B cell (primary cell): Measurements from ENCODE around the gene KCNJ6. TPM values are rescaled to one million over a fixed set of nuclear protein-coding genes. Genes with fewer than 3 reads are reported as not detected.

ENCODE experiments used
- ATAC-seq: fragments of 200-7000 bp; cut with Tn5 transposase; one replicate; pipeline ENCODE4 v1.10.0; 2021; ENCODE audit warnings: low read depth, mild to moderate bottlenecking, moderate number of reproducible peaks, moderate library complexity
- CTCF ChIA-PET: fragments of 350-600 bp; sonication (Branson Sonifier 250); formaldehyde crosslinking; loops from one replicate; lab custom pipeline; 2021; ENCODE audit warnings: antibody characterized with exemption, inconsistent platforms; lab: Charles Lee
- POLR2A ChIA-PET: fragments of 350-600 bp; sonication (Branson Sonifier 250); formaldehyde crosslinking; loops from one replicate; lab custom pipeline; 2021; ENCODE audit warnings: antibody characterized with exemption; lab: Charles Lee
- DNase-seq: peaks from one replicate; pipeline ENCODE4 v3.0.0; 2013
- H2AFZ ChIP-seq: 2 replicates; pipeline ENCODE4 v1.6.1; 2012; ENCODE audit warnings: mild to moderate bottlenecking, low read depth, low read length; ENCODE audit not compliant: insufficient read depth, poor library complexity, severe bottlenecking
- H3K27ac ChIP-seq, 2 donors: 1 replicate in 1 of 2; 2 replicates in 1 of 2; pipeline ENCODE4 v1.5.1; 2012 to 2013; ENCODE audit warnings: low read length in 2 of 2, mild to moderate bottlenecking in 2 of 2, moderate library complexity in 1 of 2
- H3K27me3 ChIP-seq, 4 experiments: fragments of 200-600 bp in 1 of 4; sonication (generic) in 1 of 4; replicated peaks in 1 of 4; 1 replicate in 2 of 4; 2 replicates in 2 of 4; pipeline versions ENCODE4 v1.6.1 to v1.7.0; 2013 to 2016; ENCODE audit warnings: low read length in 3 of 4, mild to moderate bottlenecking in 2 of 4, mixed read lengths in 1 of 4, moderate library complexity in 1 of 4; ENCODE audit not compliant: insufficient read depth in 4 of 4, control insufficient read depth in 3 of 4; ENCODE audit errors: control extremely low read depth in 1 of 4
- H3K36me3 ChIP-seq, 2 experiments: replicated peaks in 1 of 2; 1 replicate in 1 of 2; 2 replicates in 1 of 2; pipeline versions ENCODE4 v1.6.1 to v1.7.1; 2013; ENCODE audit warnings: low read length in 1 of 2; ENCODE audit not compliant: insufficient read depth in 2 of 2, control insufficient read depth in 1 of 2; ENCODE audit errors: control extremely low read depth in 1 of 2, extremely low read depth in 1 of 2
- H3K4me1 ChIP-seq, 2 donors: fragments of 200-600 bp in 1 of 2; sonication (generic) in 1 of 2; 1 replicate in 1 of 2; 2 replicates in 1 of 2; pipeline versions ENCODE4 v1.5.1 to v1.6.1; 2013 to 2017; ENCODE audit warnings: low read length in 2 of 2; ENCODE audit not compliant: control insufficient read depth in 2 of 2, insufficient read depth in 2 of 2
- H3K4me2 ChIP-seq: replicated peaks from 2 replicates; pipeline ENCODE3; 2012; ENCODE audit warnings: mild to moderate bottlenecking, low read depth, low read length; ENCODE audit not compliant: poor library complexity, severe bottlenecking
- H3K4me3 ChIP-seq, 5 experiments: fragments of 200-600 bp in 1 of 5; sonication (generic) in 1 of 5; 1 replicate in 3 of 5; 2 replicates in 2 of 5; pipeline versions ENCODE4 v1.5.1 to v1.7.0; 2011 to 2016; ENCODE audit warnings: low read length in 4 of 5, mild to moderate bottlenecking in 4 of 5, low read depth in 2 of 5, control low read depth in 1 of 5, moderate library complexity in 1 of 5; ENCODE audit not compliant: insufficient read depth in 1 of 5; ENCODE audit errors: control extremely low read depth in 1 of 5, extremely low read depth in 1 of 5
- H3K79me2 ChIP-seq: fragments of 200-600 bp; sonication (generic); one replicate; pipeline ENCODE4 v1.6.0; 2016; ENCODE audit warnings: low read length; ENCODE audit not compliant: control insufficient read depth, insufficient read depth
- H3K9ac ChIP-seq: fragments of 200-600 bp; sonication (generic); 2 replicates; pipeline ENCODE4 v1.6.1; 2017; ENCODE audit warnings: mild to moderate bottlenecking, low read length, moderate library complexity
- H3K9me3 ChIP-seq, 3 donors: one replicate each; pipeline versions ENCODE4 v1.6.1 to v1.7.1; 2013; ENCODE audit warnings: low read length in 2 of 3; ENCODE audit not compliant: control insufficient read depth in 2 of 3, insufficient read depth in 1 of 3; ENCODE audit errors: control extremely low read depth in 1 of 3
- H4K20me1 ChIP-seq: 2 replicates; pipeline ENCODE4 v1.6.0; 2012; ENCODE audit warnings: mild to moderate bottlenecking, low read length; ENCODE audit not compliant: insufficient read depth, control insufficient read depth, poor library complexity, severe bottlenecking
- H3K27ac Mint-ChIP-seq: one replicate; pipeline ENCODE4 v1.8.0; 2021; ENCODE audit warnings: mixed read lengths
- H3K27me3 Mint-ChIP-seq: one replicate; pipeline ENCODE4 v1.8.0; 2021; ENCODE audit warnings: mixed read lengths
- H3K4me1 Mint-ChIP-seq: one replicate; pipeline ENCODE4 v1.8.0; 2021; ENCODE audit warnings: mixed read lengths
- H3K4me3 Mint-ChIP-seq: one replicate; pipeline ENCODE4 v1.8.0; 2021; ENCODE audit warnings: mixed read lengths
- H3K9me3 Mint-ChIP-seq: one replicate; pipeline ENCODE4 v1.8.0; 2022; ENCODE audit warnings: mixed read lengths; ENCODE audit not compliant: insufficient read depth
- EZH2 ChIP-seq: IDR thresholded peaks from 2 replicates; pipeline ENCODE4 v1.6.1; 2012; ENCODE audit warnings: borderline replicate concordance, low read depth, mild to moderate bottlenecking, moderate library complexity, low read length; ENCODE audit not compliant: insufficient read depth, poor library complexity, severe bottlenecking
- WGBS: methylation state at CpG from one replicate; pipeline ENCODE4 v1.1.5; 2013; ENCODE audit warnings: missing lambda C conversion rate; ENCODE audit not compliant: insufficient coverage; 5-methylcytosine and 5-hydroxymethylcytosine counted together
- intact Hi-C: fragments of 100-400 bp; cut with micrococcal nuclease; formaldehyde crosslinking; loops from one replicate; pipeline ENCODE4 v1.10.0; 2022
- polyA plus RNA-seq: library from polyadenylated mRNA; depleted of rRNA; stranded (reverse); fragments of >200 nt; gene quantifications from 2 replicates; pipeline ENCODE4 v1.2.3, GENCODE V29; 2012
- total RNA-seq, 2 donors: library from RNA; stranded (reverse); fragments of 120-200 nt in 1 of 2; gene quantifications; 1 replicate in 1 of 2; 2 replicates in 1 of 2; pipeline versions ENCODE4 v1.2.3 to v1.2.4, GENCODE V29; 2013 to 2022
- TF ChIP-seq, protein P1 (sequence below): fragments of 200-600 bp; IDR thresholded peaks from one replicate; pipeline ENCODE4 v1.8.0; 2022; ENCODE audit warnings: antibody characterized with exemption, mild to moderate bottlenecking

Gene KCNJ6
- total and polyA plus RNA-seq, 2 donors (not counting 1 experiment from before 2014, with no cell fraction given), result not detected

GRCh38 chr21:37907076-37907475 lies 9.2 kb downstream of the KCNJ6 start:
- H3K27ac ChIP-seq, result no peak overlapping the region
- CTCF ChIA-PET, result no interaction called here
- POLR2A ChIA-PET, result no interaction called here
- WGBS, result 63% methylated on average over 3 of the region's 4 CpGs
- no peak overlapping the region for H3K9ac ChIP-seq
- peaks cover 0 to 5% (median 0%) of the 10 kb centered on the region in 4 experiments for H3K27me3 ChIP-seq
- no peaks in the 10 kb centered on the region for H3K9me3 ChIP-seq
- Mint-ChIP-seq H3K27me3 (peaks cover 12% of the 10 kb centered on the region), H3K9me3 (no peaks in the 10 kb centered on the region), H3K4me1 (no peaks in the 10 kb centered on the region), H3K4me3 (no peak overlapping the region), H3K27ac (no peak overlapping the region)
- H3K4me3 ChIP-seq, result no peak overlapping the region
- DNase-seq (no peak), ATAC-seq (no peak)
- H2AFZ ChIP-seq, result no peak overlapping the region
- no peak overlapping the region for H3K4me2 ChIP-seq
- TF ChIP-seq, protein P1, sequence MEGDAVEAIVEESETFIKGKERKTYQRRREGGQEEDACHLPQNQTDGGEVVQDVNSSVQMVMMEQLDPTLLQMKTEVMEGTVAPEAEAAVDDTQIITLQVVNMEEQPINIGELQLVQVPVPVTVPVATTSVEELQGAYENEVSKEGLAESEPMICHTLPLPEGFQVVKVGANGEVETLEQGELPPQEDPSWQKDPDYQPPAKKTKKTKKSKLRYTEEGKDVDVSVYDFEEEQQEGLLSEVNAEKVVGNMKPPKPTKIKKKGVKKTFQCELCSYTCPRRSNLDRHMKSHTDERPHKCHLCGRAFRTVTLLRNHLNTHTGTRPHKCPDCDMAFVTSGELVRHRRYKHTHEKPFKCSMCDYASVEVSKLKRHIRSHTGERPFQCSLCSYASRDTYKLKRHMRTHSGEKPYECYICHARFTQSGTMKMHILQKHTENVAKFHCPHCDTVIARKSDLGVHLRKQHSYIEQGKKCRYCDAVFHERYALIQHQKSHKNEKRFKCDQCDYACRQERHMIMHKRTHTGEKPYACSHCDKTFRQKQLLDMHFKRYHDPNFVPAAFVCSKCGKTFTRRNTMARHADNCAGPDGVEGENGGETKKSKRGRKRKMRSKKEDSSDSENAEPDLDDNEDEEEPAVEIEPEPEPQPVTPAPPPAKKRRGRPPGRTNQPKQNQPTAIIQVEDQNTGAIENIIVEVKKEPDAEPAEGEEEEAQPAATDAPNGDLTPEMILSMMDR, result no peak
- TF ChIP-seq EZH2, result no peak
- H3K4me1 ChIP-seq, result no peaks in the 10 kb centered on the region
- H3K79me2 ChIP-seq, result no peaks in the 10 kb centered on the region
- H4K20me1 ChIP-seq, result no peaks in the 10 kb centered on the region
- no peaks in the 10 kb centered on the region for H3K36me3 ChIP-seq
- intact Hi-C loops, result no loop called here

- no peaks in the 10 kb centered on the region for H3K9me3 ChIP-seq
- intact Hi-C loops, result no loop called here
- no peak overlapping the region for H3K4me3 Mint-ChIP-seq
- H2AFZ ChIP-seq, result no peak overlapping the region
- DNase-seq, result no peak
- H3K27me3 Mint-ChIP-seq, result peaks cover 7% of the 10 kb centered on the region
- H4K20me1 ChIP-seq, result no peaks in the 10 kb centered on the region
- no CpG with 5 or more reads among the region's 5 CpGs for WGBS
- ATAC-seq, result no peak
- H3K27ac Mint-ChIP-seq, result no peak overlapping the region
- no peak overlapping the region for H3K4me2 ChIP-seq
- H3K9me3 Mint-ChIP-seq, result no peaks in the 10 kb centered on the region
- no peaks in the 10 kb centered on the region for H3K4me1 ChIP-seq
- H3K4me1 Mint-ChIP-seq, result no peaks in the 10 kb centered on the region
- CTCF ChIA-PET, result no interaction called here
- peaks cover 0 to under 1% (median 0%) of the 10 kb centered on the region in 4 experiments for H3K27me3 ChIP-seq
- no peak for TF ChIP-seq EZH2
- TF ChIP-seq, protein P1, result no peak
- H3K27ac ChIP-seq, result no peak overlapping the region
- no peak overlapping the region for H3K4me3 ChIP-seq
- POLR2A ChIA-PET, result no interaction called here
- H3K36me3 ChIP-seq, result no peaks in the 10 kb centered on the region
- H3K79me2 ChIP-seq, result no peaks in the 10 kb centered on the region
- no peak overlapping the region for H3K9ac ChIP-seq
These were observed 11.0 kb downstream of the KCNJ6 start for GRCh38 chr21:37905291-37905690.
